ENCODE data around the gene MRPS31. TPM values are rescaled to one million over a fixed set of nuclear protein-coding genes. Genes with fewer than 3 reads are reported as not detected.

MRPS31 gene
- total RNA-seq, 1 experiment from 2014 or later, result 22.2 TPM

DNA sequence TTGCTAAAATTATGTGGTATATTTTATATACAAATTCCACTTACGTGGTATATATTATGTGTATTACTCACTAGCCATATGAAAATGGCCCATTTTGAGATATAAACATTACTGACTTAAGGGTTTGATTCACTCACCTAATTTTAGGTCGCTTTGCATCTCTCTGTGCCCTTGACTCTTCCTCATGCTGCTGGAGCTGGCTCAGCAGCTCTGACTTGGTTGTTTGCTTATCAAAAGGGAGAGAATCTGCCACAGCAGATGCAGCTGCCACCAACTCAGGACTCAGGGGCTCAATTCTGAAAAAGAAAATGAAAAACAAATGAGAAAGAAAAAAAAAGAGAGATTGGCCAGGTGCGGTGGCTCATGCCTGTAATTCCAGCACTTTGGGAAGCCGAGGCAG, 12.2 kb downstream of the MRPS31 start:
- Histone ChIP-seq H3K79me2 (ENCODE audit: low read depth) (no peaks in the 10 kb centered on the region), H3K4me3 (no peak overlapping the region), H3K36me3 (ENCODE audit: low read depth) (no peaks in the 10 kb centered on the region), H2AFZ (no peak overlapping the region), H3K27ac (no peak overlapping the region), H3K4me1 (replicated peaks; ENCODE audit: insufficient read depth) (no peaks in the 10 kb centered on the region), H4K20me1 (ENCODE audit: insufficient read depth) (no peaks in the 10 kb centered on the region), H3K27me3 (ENCODE audit: insufficient read depth, low read depth) (no peaks in the 10 kb centered on the region), H3K9me2 (ENCODE audit: insufficient read depth) (no peaks in the 10 kb centered on the region), H3K4me2 (no peak overlapping the region), H3K9me3 (ENCODE audit: insufficient read depth, low read depth) (no peaks in the 10 kb centered on the region), H3F3A (ENCODE audit: insufficient read depth, low read depth) (no peaks in the 10 kb centered on the region)
- CTCF ChIA-PET, result no interaction called here
- no TSS peak for BruUV-seq (replicated peaks)
- intact Hi-C loops (cut with micrococcal nuclease; ENCODE audit: unreplicated experiment), result no loop called here
- POLR2A ChIA-PET (ENCODE audit: unreplicated experiment), result no interaction called here
- TF ChIP-seq EZH2 (IDR thresholded peaks at IDR 0.05; ENCODE audit: low read depth), result no peak
- TF ChIP-seq, protein P1, sequence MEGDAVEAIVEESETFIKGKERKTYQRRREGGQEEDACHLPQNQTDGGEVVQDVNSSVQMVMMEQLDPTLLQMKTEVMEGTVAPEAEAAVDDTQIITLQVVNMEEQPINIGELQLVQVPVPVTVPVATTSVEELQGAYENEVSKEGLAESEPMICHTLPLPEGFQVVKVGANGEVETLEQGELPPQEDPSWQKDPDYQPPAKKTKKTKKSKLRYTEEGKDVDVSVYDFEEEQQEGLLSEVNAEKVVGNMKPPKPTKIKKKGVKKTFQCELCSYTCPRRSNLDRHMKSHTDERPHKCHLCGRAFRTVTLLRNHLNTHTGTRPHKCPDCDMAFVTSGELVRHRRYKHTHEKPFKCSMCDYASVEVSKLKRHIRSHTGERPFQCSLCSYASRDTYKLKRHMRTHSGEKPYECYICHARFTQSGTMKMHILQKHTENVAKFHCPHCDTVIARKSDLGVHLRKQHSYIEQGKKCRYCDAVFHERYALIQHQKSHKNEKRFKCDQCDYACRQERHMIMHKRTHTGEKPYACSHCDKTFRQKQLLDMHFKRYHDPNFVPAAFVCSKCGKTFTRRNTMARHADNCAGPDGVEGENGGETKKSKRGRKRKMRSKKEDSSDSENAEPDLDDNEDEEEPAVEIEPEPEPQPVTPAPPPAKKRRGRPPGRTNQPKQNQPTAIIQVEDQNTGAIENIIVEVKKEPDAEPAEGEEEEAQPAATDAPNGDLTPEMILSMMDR (conservative IDR thresholded peaks at IDR 0.05), result no peak
- no peak for DNase-seq

GRCh38 chr13:40756042-40756441, 14.9 kb downstream of the MRPS31 start:
- Histone ChIP-seq H3K79me2 (ENCODE audit: low read depth) (no peaks in the 10 kb centered on the region), H3K9me2 (ENCODE audit: insufficient read depth) (no peaks in the 10 kb centered on the region), H3K4me1 (replicated peaks; ENCODE audit: insufficient read depth) (no peaks in the 10 kb centered on the region), H3K27me3 (ENCODE audit: insufficient read depth, low read depth) (no peaks in the 10 kb centered on the region), H3K4me3 (no peak overlapping the region), H3F3A (ENCODE audit: insufficient read depth, low read depth) (no peaks in the 10 kb centered on the region), H4K20me1 (ENCODE audit: insufficient read depth) (no peaks in the 10 kb centered on the region), H3K27ac (no peak overlapping the region), H3K36me3 (ENCODE audit: low read depth) (no peaks in the 10 kb centered on the region), H2AFZ (no peak overlapping the region), H3K4me2 (no peak overlapping the region), H3K9me3 (ENCODE audit: insufficient read depth, low read depth) (no peaks in the 10 kb centered on the region)
- POLR2A ChIA-PET (ENCODE audit: unreplicated experiment), result no interaction called here
- intact Hi-C loops (cut with micrococcal nuclease; ENCODE audit: unreplicated experiment), result no loop called here
- DNase-seq, result no peak
- TF ChIP-seq, protein P1 (conservative IDR thresholded peaks at IDR 0.05), result no peak
- no peak for TF ChIP-seq EZH2 (IDR thresholded peaks at IDR 0.05; ENCODE audit: low read depth)
- BruUV-seq (replicated peaks), result no TSS peak
- CTCF ChIA-PET, result no interaction called here

- no peak for TF ChIP-seq EZH2 (IDR thresholded peaks at IDR 0.05; ENCODE audit: low read depth)
- TF ChIP-seq, protein P1 (conservative IDR thresholded peaks at IDR 0.05), result no peak
- no peak for DNase-seq
- Histone ChIP-seq H3K27ac (no peak overlapping the region), H3K36me3 (ENCODE audit: low read depth) (no peaks in the 10 kb centered on the region), H3K4me2 (no peak overlapping the region), H3K79me2 (ENCODE audit: low read depth) (no peaks in the 10 kb centered on the region), H4K20me1 (ENCODE audit: insufficient read depth) (no peaks in the 10 kb centered on the region), H3K4me1 (replicated peaks; ENCODE audit: insufficient read depth) (no peaks in the 10 kb centered on the region), H3K27me3 (ENCODE audit: insufficient read depth, low read depth) (no peaks in the 10 kb centered on the region), H3K9me2 (ENCODE audit: insufficient read depth) (no peaks in the 10 kb centered on the region), H3K4me3 (no peak overlapping the region), H3K9me3 (ENCODE audit: insufficient read depth, low read depth) (no peaks in the 10 kb centered on the region), H2AFZ (no peak overlapping the region), H3F3A (ENCODE audit: insufficient read depth, low read depth) (no peaks in the 10 kb centered on the region)
- intact Hi-C loops (cut with micrococcal nuclease; ENCODE audit: unreplicated experiment), result no loop called here
- BruUV-seq (replicated peaks), result no TSS peak
- ChIA-PET POLR2A (ENCODE audit: unreplicated experiment) (no interaction called here), CTCF (no interaction called here)
Observed at GRCh38 chr13:40755082-40755700, 15.8 kb downstream of the MRPS31 start.
